K562 (cell line): ENCODE measurements around the gene NIPAL3. TPM values are rescaled to one million over a fixed set of nuclear protein-coding genes. Genes with fewer than 3 reads are reported as not detected.

Experiments used
- BCOR ChIP-seq: fragments of 450-650 bp; IDR thresholded peaks from 2 replicates; pipeline ENCODE4 v1.6.1; 2016
- CXXC5 ChIP-seq: fragments of 250-450 bp; sonication (Bioruptor Pico); IDR thresholded peaks from 2 replicates; pipeline ENCODE4 v1.8.0; 2022; ENCODE audit warnings: inconsistent platforms, mild to moderate bottlenecking, moderate library complexity
- ETV1 ChIP-seq: fragments of 450-650 bp; conservative IDR thresholded peaks from 2 replicates; pipeline ENCODE4 v1.6.1; 2016; ENCODE audit warnings: missing genetic modification characterization, control low read depth, low read depth, missing compliant biosample characterization
- LEF1 ChIP-seq: fragments of 450-650 bp; IDR thresholded peaks from 2 replicates; pipeline ENCODE4 v1.6.1; 2016; ENCODE audit warnings: mild to moderate bottlenecking
- RREB1 ChIP-seq: fragments of 250-450 bp; sonication (Bioruptor Pico); IDR thresholded peaks from 2 replicates; pipeline ENCODE4 v1.4.0; 2020
- TEAD2 ChIP-seq: fragments of 450-650 bp; IDR thresholded peaks from 2 replicates; pipeline ENCODE4 v1.6.1; 2016; ENCODE audit warnings: missing genetic modification characterization, control low read depth, missing compliant biosample characterization
- ZBTB40 ChIP-seq, 2 experiments: fragments of 450-650 bp in 1 of 2; sonication (generic) in 1 of 2; formaldehyde crosslinking in 1 of 2; IDR thresholded peaks; 2 replicates each; pipeline versions ENCODE4 v1.7.1 to v1.9.0; 2016 to 2022; ENCODE audit warnings: inconsistent platforms in 1 of 2, mild to moderate bottlenecking in 1 of 2, missing genetic modification reagents in 1 of 2
- ZNF121 ChIP-seq: sonication (generic); formaldehyde crosslinking; conservative IDR thresholded peaks from 2 replicates; pipeline ENCODE4 v1.8.0; 2022; ENCODE audit warnings: missing genetic modification reagents
- ZNF449 ChIP-seq: fragments of 250-450 bp; sonication (Bioruptor Pico); IDR thresholded peaks from 2 replicates; pipeline ENCODE4 v1.8.0; 2022; ENCODE audit warnings: moderate library complexity, mild to moderate bottlenecking, inconsistent platforms
- ZNF695 ChIP-seq: fragments of 450-650 bp; formaldehyde crosslinking; IDR thresholded peaks from 2 replicates; pipeline ENCODE4 v1.4.0; 2020; ENCODE audit warnings: mild to moderate bottlenecking, moderate library complexity
- ZZZ3 ChIP-seq: fragments of 450-650 bp; IDR thresholded peaks from 2 replicates; pipeline ENCODE4 v1.6.1; 2016; ENCODE audit warnings: antibody characterized with exemption, mild to moderate bottlenecking, moderate library complexity
- polyA plus RNA-seq, 8 experiments: library from polyadenylated mRNA; depleted of rRNA in 4 of 8; stranded (reverse) in 5 of 8; unstranded in 3 of 8; fragments of >200 nt; fragmentation: Nextera tagmentation in 2 of 8; fragmentation: Illumina TruSeq in 1 of 8; extraction: Ambion mirVana in 2 of 8; extraction: Trizol in 1 of 8; gene quantifications; 2 replicates each; pipeline versions ENCODE4 v1.2.1 to v1.2.3, GENCODE V29; 2011 to 2014; ENCODE audit warnings: inconsistent platforms in 1 of 8, missing spikeins in 1 of 8
- total RNA-seq, 7 experiments: library from RNA; depleted of rRNA in 6 of 7; stranded (reverse); fragments of >200 nt in 6 of 7; fragmentation: Illumina TruSeq in 2 of 7; extraction: Trizol in 2 of 7; gene quantifications; 2 replicates each; pipeline versions ENCODE4 v1.2.1 to v1.2.3, GENCODE V29; 2011 to 2021; ENCODE audit warnings: low replicate concordance in 1 of 7

Gene NIPAL3
- total and polyA plus RNA-seq, 9 of the 15 experiments (the other 6 are each of a cell fraction or from before 2014, with no cell fraction given) = 10.5 to 26.3 (median 16.0) TPM

- 0 out of 2 replicates have a peak, but pooled peaks have one; percentile 24 for TF ChIP-seq RREB1 (CRISPR knock-in tag)
- 0 out of 2 replicates have a peak, but pooled peaks have one; percentile 18 for TF ChIP-seq LEF1
- peak; percentile 95 for TF ChIP-seq ZNF121 (CRISPR knock-in tag)
- TF ChIP-seq ZNF695 (CRISPR knock-in tag) = no peak
- no peak for TF ChIP-seq TEAD2
- 0 out of 2 replicates have a peak, but pooled peaks have one; percentile 36 for TF ChIP-seq ETV1 (tag)
- TF ChIP-seq CXXC5 (CRISPR knock-in tag) = no peak
- no peak for TF ChIP-seq ZNF449
- TF ChIP-seq ZBTB40 (IDR thresholded peaks at IDR 0.05) = peak; percentile 19; the same call in 1 of the 2 replicates
- TF ChIP-seq ZBTB40 (CRISPR knock-in tag; IDR thresholded peaks at IDR 0.05) = no peak
- TF ChIP-seq ZZZ3 = no peak
- TF ChIP-seq BCOR = peak; percentile 71
These were observed 85.9 kb downstream of the NIPAL3 start (continued) for GRCh38 chr1:24501371-24502064.
